HG02763 (cell line): Measurements from ENCODE around the gene BRD7.

ENCODE experiments used
- ATAC-seq: cut with Tn5 transposase; IDR thresholded peaks from one replicate; pipeline ENCODE4 v1.9.1; 2021; ENCODE audit warnings: mild to moderate bottlenecking, moderate library complexity; ENCODE audit not compliant: unreplicated experiment

The BRD7 gene

GRCh38 chr16:50324345-50324744, 44.4 kb downstream of the BRD7 start:
- no peak for ATAC-seq

DNA sequence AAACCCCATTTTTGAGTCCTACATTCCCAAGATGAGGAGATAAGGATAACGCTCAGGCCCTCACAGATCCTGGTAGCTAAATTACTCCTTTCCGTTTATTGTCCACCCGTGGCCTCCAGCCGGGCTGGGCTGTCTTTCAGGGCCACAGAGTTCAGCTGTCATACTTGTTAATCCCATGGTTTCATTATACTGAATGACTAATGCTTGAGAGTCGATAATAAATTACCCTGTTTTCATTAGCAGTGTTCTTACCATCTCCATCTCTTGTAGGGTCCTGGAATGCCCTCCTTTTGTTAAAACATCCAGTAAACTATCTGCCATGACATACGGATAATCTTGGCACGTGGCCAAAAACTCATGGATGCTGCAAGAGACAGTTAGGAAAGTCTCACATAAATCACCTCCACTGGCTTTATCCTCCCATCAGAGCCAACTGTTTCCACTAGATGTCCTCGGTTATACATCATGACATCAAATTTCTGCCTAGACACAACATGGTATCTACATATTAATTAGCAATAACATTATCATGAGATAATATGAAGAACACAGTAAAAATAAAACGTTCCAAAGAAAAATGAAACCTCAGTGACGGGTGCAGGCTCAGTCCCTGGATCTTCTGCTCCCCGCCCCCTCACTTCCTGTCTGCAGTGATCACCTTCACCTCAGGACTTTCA, 45.3 kb downstream of the BRD7 start:
- ATAC-seq, result no peak

DNA sequence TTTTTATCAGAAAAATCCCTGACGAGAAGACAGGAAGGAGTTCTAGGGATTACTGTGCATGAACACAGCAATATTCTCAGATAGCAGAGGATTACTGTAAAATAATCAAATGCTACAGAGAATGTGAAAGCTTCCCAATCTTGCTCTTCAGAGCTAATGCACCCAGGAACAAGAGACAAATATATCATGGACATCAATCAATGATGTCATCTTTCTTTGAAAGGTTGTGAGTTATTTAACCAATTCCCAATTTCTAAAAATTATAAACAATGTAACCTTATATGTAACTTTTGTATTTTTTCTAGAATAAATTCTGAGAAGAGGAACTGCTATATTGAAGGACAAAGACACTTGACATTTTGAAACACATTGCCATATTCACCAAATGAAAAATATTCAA, 46.5 kb downstream of the BRD7 start:
- ATAC-seq, result no peak

- ATAC-seq, result no peak
These were observed 48.5 kb downstream of the BRD7 start for GRCh38 chr16:50320310-50320709.

GRCh38 chr16:50318796-50319578, 49.8 kb downstream of the BRD7 start:
- no peak for ATAC-seq

DNA sequence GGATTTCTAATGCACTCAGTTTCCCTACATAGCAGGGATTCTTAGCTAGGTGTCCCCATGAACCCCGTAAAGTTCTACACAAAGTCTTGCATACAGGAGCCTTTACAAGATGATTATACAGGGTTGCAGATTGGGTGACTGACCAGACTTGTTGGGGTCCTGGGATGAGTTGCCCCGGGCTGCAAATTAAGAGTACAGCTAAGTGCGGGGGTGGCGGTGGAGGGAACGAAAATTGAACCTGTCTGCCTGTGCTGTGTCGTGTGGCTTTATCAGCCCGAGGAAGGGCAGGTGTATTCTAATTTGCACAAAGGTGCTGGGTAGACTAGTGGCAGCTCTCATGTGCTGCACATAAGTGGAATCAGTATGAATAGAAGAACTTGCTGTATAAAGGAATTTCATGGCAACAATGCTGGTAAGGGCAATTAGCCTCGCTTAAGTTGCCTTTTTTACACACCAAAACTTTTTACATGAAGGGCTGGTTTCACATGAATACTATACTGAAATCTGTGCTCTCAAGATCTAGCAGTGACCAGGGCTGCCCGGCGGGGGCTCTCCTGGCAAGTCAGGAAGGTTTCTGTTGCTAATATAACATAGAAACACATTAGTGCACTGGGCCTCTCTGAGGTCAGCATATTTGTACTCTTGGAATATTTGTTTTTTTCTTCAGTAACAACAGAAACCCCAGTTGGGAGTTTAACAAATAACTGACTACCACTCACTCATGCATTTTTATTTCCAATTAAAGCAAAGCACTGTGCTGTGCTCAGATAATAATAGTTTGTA, 51.7 kb downstream of the BRD7 start:
- no peak for ATAC-seq

DNA sequence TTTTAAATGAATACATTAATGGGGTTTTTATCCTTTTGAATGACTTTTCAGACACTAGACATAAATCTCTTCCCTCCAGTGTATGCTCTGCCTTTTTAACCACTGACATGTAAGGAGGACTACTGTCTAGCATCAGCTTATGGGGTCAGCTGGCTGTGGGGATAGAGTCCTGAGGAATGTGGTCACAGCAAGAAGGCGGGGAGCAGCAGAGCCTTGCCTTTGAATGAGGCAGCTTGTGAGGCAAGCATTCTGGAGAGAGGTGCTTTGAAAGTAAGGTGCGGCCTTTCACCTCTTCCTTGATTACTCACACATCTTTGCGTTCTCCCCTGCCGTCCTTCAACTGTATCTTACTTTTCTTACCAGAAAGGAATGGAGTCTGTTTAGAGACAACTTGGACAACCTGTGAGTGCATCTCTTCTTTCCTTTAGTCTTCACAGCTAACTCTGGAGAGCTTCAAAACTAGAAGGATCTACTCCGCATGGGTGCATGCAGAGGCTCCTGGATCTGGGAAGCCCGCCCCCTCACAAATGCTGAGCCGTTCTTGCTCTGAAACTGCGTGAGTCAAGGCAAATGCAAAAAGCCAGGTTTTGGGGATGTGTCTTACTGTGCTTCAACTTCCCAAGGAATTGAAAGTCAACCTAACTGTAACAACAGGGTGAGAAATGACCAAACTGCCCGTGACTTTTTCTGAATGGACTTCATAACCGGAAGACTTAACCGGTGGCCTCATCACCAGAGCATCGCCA, 52.5 kb downstream of the BRD7 start:
- ATAC-seq, result no peak

GRCh38 chr16:50315346-50315997, 53.3 kb downstream of the BRD7 start:
- ATAC-seq, result no peak

DNA sequence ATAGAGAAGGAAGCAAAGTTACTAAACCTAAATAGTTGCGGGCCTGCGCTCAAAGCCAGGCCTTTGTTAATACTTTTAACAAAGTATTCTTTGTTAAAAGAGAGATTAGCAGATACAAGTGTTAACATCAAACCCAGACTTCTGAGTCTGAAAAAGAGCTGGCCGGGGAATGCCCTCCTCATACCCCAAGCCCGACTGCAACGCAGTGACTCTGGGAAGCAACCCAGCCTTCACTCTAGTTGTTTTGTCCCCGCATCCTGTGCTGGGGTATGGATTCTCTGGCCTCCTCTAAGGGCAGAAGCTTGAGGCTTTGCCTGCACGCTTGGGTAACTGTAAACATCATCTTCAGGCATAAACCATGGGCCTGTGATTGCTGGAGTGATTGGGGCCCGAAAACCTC, 54.1 kb downstream of the BRD7 start:
- no peak for ATAC-seq

DNA sequence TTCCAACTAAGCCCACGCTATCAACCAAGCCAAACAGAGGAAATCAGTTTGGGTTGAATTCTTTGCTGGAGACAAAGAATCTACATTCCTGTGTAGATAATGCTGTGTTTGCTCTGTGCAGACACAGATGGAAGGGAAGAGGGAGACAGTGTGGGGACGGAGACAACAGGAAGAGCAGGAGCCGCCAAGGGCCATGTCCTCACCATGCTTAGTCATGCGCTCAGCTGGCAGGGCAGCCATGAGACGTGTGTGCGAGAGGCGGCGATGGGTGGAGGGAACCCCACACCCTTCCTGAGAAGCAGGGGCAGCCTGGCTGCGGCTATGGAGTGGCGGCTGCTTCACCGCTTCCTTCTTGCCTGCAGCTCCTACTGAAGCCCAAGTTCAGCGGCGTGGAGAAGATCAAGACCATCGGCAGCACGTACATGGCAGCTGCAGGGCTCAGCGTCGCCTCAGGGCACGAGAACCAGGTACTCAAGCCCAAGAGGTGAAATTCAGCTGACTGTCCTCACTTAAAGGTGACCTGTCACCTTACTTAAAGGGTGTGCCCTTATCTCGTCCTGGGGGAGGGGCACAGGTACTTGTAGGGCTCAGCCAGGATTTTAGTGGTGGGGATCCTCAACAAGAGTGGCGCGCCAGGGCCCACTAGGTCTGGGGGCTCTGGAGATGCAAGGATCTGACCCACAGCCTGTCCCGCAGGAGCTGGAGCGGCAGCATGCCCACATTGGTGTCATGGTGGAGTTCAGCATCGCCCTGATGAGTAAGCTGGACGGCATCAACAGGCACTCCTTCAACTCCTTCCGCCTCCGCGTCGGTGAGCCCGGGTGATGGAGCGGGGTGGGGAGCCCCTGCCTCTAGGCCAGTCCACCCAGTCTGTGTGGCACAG, 55.0 kb downstream of the BRD7 start:
- ATAC-seq, result no peak

GRCh38 chr16:50311891-50312501, 56.8 kb downstream of the BRD7 start:
- no peak for ATAC-seq

- no peak for ATAC-seq
These were observed 57.7 kb downstream of the BRD7 start for GRCh38 chr16:50311134-50311528.

- no peak for ATAC-seq
These were observed 58.3 kb downstream of the BRD7 start for GRCh38 chr16:50310308-50311133.

- ATAC-seq, result no peak
These were observed 59.1 kb downstream of the BRD7 start for GRCh38 chr16:50309527-50310307.

DNA sequence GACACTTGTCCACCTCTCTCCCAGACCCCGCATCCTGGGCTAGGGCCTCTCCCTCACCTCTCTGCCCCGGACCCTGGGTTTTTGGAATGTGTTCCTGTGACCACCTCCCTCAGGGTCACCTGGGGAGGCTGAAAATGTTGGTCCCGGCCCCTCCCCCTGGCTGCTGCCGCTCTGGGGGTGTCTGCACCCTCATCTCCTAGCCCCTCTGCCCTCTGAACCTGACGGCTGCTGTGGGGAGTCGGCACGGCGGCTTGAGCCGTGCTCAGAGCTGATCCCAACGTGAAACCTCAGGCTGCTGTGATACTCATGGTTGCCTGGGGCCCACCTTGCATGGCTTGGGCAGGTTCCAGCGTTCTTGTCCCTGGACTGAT, 59.6 kb downstream of the BRD7 start:
- no peak for ATAC-seq

DNA sequence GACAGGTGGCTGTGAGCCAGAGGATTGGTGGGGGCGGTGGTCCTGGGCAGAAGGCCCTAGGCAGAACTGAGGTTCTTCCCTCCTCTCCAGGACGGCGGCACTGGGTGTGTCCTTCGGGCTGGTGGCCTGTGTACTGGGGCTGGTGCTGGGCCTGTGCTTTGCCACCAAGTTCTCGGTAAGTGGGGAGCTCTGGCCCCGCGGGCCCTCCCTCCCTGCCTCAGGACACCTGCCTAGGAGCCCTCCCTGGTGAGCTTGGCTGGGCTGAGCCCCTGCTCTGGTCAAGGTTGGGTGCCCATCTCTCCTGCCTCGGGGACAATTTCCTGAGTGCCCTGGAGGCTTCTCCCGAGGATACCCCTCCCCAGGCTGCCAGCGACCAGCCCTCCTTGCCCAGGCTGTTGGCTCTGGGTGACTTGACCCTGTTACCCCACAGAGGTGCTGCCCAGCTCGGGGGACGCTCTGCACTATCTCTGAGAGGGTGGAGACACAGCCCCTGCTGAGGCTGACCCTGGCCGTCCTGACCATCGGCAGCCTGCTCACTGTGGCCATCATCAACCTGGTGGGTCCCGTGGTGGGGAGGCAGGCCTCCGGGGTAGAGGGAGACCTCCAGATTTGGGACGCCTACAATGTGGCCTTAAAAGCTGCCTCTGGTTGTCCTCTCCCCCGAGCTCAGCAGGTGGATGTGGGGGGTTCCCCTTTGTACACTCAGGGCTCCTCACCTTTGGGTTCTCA, 60.4 kb downstream of the BRD7 start:
- no peak for ATAC-seq

DNA sequence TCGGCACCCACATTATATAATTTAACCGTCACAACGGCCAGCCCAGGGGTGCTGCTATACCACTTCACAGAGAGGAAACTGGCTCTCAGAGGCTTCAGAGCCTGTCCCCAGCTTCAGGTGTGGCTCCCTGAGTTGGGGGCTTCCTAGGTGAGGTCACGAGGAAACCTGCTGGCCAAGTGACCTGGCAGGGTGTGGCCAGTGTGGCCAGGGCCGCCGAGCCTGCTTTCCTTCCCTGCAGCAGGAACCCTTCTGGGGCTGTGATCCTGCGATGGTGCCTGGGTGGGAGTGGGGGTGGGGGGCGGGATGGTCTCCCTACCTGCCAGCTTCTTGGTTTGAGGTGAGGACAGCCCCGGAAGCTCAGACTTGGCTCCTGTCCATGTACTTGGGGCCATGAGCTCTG, 62.5 kb downstream of the BRD7 start:
- ATAC-seq, result no peak
